Panc1 (cell line): Measurements from ENCODE around the gene SERTAD1.
"Not testable (repeated sequence)": the region's sequence is repeated elsewhere in the genome, so short reads cannot be mapped to it uniquely, and the experiment has no call there.

Experiments
- POLR2AphosphoS5 ChIP-seq: IDR thresholded peaks from 2 replicates; pipeline ENCODE4 v1.6.1; 2012; ENCODE audit warnings: mild to moderate bottlenecking, low read depth, low read length, moderate library complexity
- TCF7L2 ChIP-seq: IDR thresholded peaks from 2 replicates; pipeline ENCODE4 v1.6.1; 2011; ENCODE audit warnings: mild to moderate bottlenecking, low read depth, low read length, inconsistent platforms
- TF ChIP-seq, protein P1 (sequence below): fragments of 450-650 bp; IDR thresholded peaks from 2 replicates; pipeline ENCODE4 v1.5.1; 2017; ENCODE audit warnings: mild to moderate bottlenecking
- TF ChIP-seq, protein P2 (sequence below), 2 experiments: IDR thresholded peaks; 2 replicates each; pipeline ENCODE4 v1.6.1; 2011 to 2012; ENCODE audit warnings: low read depth in 2 of 2, control low read depth in 1 of 2, low read length in 1 of 2, mild to moderate bottlenecking in 1 of 2, moderate library complexity in 1 of 2; ENCODE audit not compliant: insufficient read depth in 1 of 2

DNA sequence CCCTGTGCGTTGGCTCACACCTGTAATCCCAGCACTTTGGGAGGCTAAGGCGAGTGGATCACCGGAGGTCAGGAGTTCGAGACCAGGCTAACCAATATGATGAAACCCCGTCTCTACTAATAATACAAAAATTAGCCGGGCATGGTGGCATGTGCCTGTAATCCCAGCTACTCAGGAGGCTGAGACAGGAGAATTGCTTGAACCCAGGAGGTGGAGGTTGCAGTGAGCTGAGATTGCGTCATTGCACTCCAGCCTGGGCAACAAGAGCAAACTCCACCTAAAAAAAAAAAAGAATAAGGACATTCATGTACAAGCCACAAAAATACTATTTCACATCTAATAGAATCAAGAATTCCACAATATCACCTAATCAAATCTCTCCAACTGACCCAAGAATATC is 2.4 kb upstream of the SERTAD1 start:
- TF ChIP-seq TCF7L2, POLR2AphosphoS5: not testable (repeated sequence)
- TF ChIP-seq, protein P1, sequence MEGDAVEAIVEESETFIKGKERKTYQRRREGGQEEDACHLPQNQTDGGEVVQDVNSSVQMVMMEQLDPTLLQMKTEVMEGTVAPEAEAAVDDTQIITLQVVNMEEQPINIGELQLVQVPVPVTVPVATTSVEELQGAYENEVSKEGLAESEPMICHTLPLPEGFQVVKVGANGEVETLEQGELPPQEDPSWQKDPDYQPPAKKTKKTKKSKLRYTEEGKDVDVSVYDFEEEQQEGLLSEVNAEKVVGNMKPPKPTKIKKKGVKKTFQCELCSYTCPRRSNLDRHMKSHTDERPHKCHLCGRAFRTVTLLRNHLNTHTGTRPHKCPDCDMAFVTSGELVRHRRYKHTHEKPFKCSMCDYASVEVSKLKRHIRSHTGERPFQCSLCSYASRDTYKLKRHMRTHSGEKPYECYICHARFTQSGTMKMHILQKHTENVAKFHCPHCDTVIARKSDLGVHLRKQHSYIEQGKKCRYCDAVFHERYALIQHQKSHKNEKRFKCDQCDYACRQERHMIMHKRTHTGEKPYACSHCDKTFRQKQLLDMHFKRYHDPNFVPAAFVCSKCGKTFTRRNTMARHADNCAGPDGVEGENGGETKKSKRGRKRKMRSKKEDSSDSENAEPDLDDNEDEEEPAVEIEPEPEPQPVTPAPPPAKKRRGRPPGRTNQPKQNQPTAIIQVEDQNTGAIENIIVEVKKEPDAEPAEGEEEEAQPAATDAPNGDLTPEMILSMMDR, result not testable (repeated sequence)
- TF ChIP-seq, protein P2, sequence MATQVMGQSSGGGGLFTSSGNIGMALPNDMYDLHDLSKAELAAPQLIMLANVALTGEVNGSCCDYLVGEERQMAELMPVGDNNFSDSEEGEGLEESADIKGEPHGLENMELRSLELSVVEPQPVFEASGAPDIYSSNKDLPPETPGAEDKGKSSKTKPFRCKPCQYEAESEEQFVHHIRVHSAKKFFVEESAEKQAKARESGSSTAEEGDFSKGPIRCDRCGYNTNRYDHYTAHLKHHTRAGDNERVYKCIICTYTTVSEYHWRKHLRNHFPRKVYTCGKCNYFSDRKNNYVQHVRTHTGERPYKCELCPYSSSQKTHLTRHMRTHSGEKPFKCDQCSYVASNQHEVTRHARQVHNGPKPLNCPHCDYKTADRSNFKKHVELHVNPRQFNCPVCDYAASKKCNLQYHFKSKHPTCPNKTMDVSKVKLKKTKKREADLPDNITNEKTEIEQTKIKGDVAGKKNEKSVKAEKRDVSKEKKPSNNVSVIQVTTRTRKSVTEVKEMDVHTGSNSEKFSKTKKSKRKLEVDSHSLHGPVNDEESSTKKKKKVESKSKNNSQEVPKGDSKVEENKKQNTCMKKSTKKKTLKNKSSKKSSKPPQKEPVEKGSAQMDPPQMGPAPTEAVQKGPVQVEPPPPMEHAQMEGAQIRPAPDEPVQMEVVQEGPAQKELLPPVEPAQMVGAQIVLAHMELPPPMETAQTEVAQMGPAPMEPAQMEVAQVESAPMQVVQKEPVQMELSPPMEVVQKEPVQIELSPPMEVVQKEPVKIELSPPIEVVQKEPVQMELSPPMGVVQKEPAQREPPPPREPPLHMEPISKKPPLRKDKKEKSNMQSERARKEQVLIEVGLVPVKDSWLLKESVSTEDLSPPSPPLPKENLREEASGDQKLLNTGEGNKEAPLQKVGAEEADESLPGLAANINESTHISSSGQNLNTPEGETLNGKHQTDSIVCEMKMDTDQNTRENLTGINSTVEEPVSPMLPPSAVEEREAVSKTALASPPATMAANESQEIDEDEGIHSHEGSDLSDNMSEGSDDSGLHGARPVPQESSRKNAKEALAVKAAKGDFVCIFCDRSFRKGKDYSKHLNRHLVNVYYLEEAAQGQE (IDR thresholded peaks at IDR 0.05; ENCODE audit: insufficient read depth in 1 of 2, low read depth in 2 of 2, low read length in 1 of 2), result not testable (repeated sequence)
